ENCODE data around the gene DAPK2. TPM values are rescaled to one million over a fixed set of nuclear protein-coding genes. Genes with fewer than 3 reads are reported as not detected.

The DAPK2 gene
- total RNA-seq, 4 donors from 2014 or later = 12.0 to 49.8 (median 25.6) TPM

DNA sequence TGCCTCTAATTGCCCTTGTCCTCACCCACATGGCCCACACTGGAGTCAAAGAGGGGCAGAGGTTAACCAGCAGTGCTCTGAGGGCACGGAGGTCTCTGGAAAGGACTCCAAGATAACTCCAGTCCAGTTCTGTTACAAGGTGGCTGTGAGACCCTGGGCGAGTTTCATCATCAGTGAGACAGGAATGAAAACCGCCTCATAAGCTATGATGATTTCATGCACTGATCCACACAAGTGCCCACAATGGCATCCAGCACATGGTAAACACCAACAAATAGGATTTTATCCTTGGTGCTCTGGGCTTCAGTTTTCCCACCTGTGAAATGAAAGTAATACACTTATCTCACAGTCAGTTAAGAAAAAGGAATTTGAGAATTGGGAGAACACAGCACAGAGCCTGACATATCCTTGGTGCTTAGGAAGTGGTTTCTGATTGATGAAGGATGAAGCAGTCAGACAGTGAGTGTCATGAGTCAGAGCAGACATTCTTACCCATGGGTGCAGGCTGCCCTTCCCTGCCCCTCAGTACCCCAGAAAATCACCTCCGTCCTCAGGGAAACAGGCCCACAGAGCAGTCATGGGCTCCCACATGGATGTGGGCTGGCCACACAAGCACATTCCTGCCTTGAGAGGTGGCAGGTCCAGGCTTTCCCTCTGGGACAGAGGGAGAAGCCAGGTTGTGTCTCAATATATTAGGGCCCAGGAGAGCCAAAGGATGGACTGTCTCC, 48.4 kb downstream of the DAPK2 start:
- ATAC-seq (ENCODE audit: low FRiP score) (no peak), DNase-seq (ENCODE audit: low spot score) (no peak)
- TF ChIP-seq, protein P1, sequence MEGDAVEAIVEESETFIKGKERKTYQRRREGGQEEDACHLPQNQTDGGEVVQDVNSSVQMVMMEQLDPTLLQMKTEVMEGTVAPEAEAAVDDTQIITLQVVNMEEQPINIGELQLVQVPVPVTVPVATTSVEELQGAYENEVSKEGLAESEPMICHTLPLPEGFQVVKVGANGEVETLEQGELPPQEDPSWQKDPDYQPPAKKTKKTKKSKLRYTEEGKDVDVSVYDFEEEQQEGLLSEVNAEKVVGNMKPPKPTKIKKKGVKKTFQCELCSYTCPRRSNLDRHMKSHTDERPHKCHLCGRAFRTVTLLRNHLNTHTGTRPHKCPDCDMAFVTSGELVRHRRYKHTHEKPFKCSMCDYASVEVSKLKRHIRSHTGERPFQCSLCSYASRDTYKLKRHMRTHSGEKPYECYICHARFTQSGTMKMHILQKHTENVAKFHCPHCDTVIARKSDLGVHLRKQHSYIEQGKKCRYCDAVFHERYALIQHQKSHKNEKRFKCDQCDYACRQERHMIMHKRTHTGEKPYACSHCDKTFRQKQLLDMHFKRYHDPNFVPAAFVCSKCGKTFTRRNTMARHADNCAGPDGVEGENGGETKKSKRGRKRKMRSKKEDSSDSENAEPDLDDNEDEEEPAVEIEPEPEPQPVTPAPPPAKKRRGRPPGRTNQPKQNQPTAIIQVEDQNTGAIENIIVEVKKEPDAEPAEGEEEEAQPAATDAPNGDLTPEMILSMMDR (IDR thresholded peaks at IDR 0.05) = no peak

DNA sequence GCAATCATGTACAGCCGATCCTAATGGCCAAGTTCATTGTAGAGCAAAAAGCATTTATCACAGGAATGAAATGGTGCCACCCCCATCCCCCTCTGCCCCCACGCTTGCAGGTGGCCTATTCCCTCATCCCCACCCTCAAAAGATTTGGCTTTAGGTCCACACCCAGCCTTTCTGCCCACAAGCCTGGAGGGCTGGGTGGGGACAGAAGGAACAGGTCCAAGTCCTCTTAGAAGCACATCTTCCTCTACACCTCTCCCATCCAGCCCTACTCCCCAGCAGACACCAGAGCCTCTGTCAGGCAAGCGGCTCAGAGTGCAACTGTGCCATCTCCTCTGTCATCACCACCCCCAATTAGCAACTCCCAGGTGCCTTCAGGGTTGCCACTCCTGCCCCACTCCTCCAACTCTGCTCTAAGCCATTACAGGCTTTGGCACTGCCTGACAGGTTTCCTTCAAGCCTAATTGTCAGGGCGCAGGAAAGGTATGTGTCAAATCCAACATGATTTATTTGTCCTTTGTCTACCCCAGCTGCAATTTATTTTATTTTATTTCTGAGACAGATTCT, 49.4 kb downstream of the DAPK2 start:
- DNase-seq (ENCODE audit: low spot score) = no peak
- ATAC-seq (ENCODE audit: low FRiP score) = no peak
- TF ChIP-seq, protein P1 (IDR thresholded peaks at IDR 0.05) = no peak

- ATAC-seq (ENCODE audit: low FRiP score) = no peak
- no peak for DNase-seq (ENCODE audit: low spot score)
- TF ChIP-seq, protein P1 (IDR thresholded peaks at IDR 0.05) = no peak
Measured at GRCh38 chr15:63995789-63996188, 50.5 kb downstream of the DAPK2 start.

DNA sequence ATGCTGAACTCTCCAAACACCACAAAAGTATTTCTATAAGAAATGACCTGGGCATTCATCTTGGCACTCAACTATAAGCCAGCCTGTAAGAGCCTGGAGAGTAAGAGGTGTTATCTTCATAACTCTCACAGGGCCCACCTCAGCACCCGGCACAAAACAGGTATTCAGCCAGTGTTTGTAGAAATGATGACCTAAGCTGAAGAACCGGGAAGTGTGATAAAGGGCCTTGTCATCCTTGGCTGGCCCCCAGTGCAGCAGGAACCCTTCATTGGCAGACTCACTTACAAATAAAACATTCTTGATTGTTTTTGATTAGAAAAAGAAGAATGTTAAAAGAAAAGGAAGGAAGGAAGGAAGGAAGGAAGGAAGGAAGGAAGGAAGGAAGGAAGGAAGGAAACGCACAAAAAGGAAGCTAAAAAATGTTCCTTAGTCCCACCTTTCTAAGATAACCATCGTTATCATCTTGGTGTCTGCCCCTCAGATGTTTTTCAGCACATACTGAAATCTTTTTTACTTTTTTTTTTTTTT, 52.1 kb downstream of the DAPK2 start:
- TF ChIP-seq, protein P1 (IDR thresholded peaks at IDR 0.05) = no peak
- ATAC-seq (ENCODE audit: low FRiP score) = no peak
- DNase-seq (ENCODE audit: low spot score) = no peak

DNA sequence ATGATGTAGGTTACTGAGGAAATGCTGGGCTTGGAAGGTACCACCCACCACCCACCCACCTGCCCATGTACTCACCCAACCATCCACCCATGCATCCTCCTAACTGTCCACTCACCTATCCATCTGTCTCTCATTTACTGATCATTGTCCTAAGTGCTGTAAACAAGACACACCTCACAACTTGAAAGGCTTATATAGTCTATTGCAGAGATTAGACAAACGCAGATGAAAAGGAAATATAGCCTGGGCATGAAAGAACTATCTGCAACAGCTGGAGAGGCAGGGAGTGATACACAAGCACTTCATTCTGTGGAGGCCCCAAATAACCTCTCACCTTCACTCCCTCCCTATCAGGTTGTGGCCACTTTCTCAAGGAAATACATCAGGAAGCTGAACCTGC, 54.0 kb downstream of the DAPK2 start:
- TF ChIP-seq, protein P1 (IDR thresholded peaks at IDR 0.05) = no peak
- DNase-seq (ENCODE audit: low spot score) (no peak), ATAC-seq (ENCODE audit: low FRiP score) (no peak)

DNA sequence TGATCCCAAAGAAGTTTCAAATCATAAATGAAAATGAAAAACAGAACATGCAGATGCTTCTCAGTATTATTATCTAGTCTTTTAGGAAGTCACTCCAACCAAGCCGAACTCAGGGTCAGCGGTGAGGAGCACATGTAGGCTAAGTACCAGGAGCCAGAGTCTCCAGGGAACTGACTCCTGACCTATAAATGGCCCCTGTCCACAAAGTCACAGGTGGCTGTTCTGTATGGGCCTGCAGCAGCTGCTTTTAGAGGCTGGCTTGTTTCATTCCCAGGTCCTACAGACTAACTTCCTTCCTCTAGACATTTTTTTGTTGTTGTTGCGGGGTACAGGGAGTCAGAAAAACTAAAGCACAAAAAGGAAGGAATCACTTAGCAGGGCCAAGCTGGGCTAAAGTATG, 54.6 kb downstream of the DAPK2 start:
- ATAC-seq (ENCODE audit: low FRiP score) (no peak), DNase-seq (ENCODE audit: low spot score) (no peak)
- TF ChIP-seq, protein P1 (IDR thresholded peaks at IDR 0.05) = no peak

DNA sequence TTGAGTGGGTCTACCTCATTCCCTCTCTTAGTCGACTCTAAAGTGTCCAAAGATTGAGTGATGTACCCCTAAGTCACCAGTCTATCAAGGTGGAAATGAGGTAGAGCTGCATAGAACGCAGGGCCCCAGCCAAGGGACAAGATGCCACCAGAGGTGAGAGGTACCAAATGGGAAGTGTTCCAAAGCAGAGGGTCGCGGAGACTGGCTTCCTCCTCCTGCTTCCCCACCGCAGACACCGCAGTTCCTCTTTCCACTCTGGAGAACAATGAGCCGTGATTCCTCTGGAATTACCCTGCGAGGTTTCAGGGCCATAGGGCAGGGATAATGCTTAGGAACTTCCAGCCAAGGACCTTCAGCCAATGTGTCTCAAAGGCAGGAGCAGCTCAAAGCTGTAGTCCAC, 55.8 kb downstream of the DAPK2 start:
- DNase-seq (ENCODE audit: low spot score) (no peak), ATAC-seq (ENCODE audit: low FRiP score) (no peak)
- TF ChIP-seq, protein P1 (IDR thresholded peaks at IDR 0.05) = no peak
